Liver (tissue), 9 donors: ENCODE results near the gene B4GALT1. TPM values are rescaled to one million over a fixed set of nuclear protein-coding genes. Genes with fewer than 3 reads are reported as not detected.

Experiments
- DNase-seq: peaks from one replicate; pipeline ENCODE4 v3.0.0-alpha.2; 2017; ENCODE audit warnings: low spot score
- H3K27ac ChIP-seq, 2 donors: one replicate each; pipeline ENCODE4 v1.7.0; 2013; ENCODE audit warnings: inconsistent platforms in 2 of 2, low read length in 2 of 2, control low read depth in 1 of 2, low read depth in 1 of 2, mild to moderate bottlenecking in 1 of 2
- H3K27me3 ChIP-seq, 4 donors: one replicate each; pipeline versions ENCODE4 v1.6.1 to v1.7.0; 2013; ENCODE audit warnings: low read length in 3 of 4, inconsistent platforms in 1 of 4, mild to moderate bottlenecking in 1 of 4, moderate library complexity in 1 of 4; ENCODE audit not compliant: control insufficient read depth in 4 of 4, insufficient read depth in 4 of 4
- H3K36me3 ChIP-seq, 4 donors: one replicate each; pipeline versions ENCODE4 v1.6.1 to v1.7.0; 2013; ENCODE audit warnings: low read length in 3 of 4, mild to moderate bottlenecking in 3 of 4, low read depth in 1 of 4, moderate library complexity in 1 of 4; ENCODE audit not compliant: control insufficient read depth in 4 of 4, insufficient read depth in 3 of 4
- H3K4me1 ChIP-seq, 4 donors: one replicate each; pipeline versions ENCODE4 v1.6.1 to v1.7.0; 2013; ENCODE audit warnings: low read length in 3 of 4, mild to moderate bottlenecking in 3 of 4, moderate library complexity in 1 of 4; ENCODE audit not compliant: control insufficient read depth in 4 of 4, insufficient read depth in 4 of 4
- H3K4me3 ChIP-seq, 3 donors: one replicate each; pipeline versions ENCODE4 v1.6.1 to v1.7.0; 2013; ENCODE audit warnings: low read length in 3 of 3, control low read depth in 1 of 3, low read depth in 1 of 3, mild to moderate bottlenecking in 1 of 3
- H3K9ac ChIP-seq, 2 donors: one replicate each; pipeline ENCODE4 v1.7.0; 2013; ENCODE audit warnings: low read length in 2 of 2, mild to moderate bottlenecking in 2 of 2, moderate library complexity in 2 of 2, control low read depth in 1 of 2, low read depth in 1 of 2
- H3K9me3 ChIP-seq, 4 donors: one replicate each; pipeline versions ENCODE4 v1.6.1 to v1.7.0; 2013; ENCODE audit warnings: low read length in 3 of 4; ENCODE audit not compliant: control insufficient read depth in 4 of 4
- EGR1 ChIP-seq, 2 donors: IDR thresholded peaks; 2 replicates each; pipeline ENCODE4 v1.6.1; 2016 to 2018; ENCODE audit warnings: antibody characterized with exemption in 2 of 2, low read depth in 2 of 2
- FOXA1 ChIP-seq: IDR thresholded peaks from 2 replicates; pipeline ENCODE4 v1.6.1; 2016; ENCODE audit warnings: antibody characterized with exemption
- FOXA2 ChIP-seq: IDR thresholded peaks from 2 replicates; pipeline ENCODE4 v1.6.1; 2016; ENCODE audit warnings: antibody characterized with exemption
- GABPA ChIP-seq, 2 donors: IDR thresholded peaks in 1 of 2; conservative IDR thresholded peaks in 1 of 2; 2 replicates each; pipeline ENCODE4 v1.6.1; 2016; ENCODE audit warnings: antibody characterized with exemption in 2 of 2, mild to moderate bottlenecking in 1 of 2, moderate library complexity in 1 of 2
- HNF4A ChIP-seq, 2 donors: conservative IDR thresholded peaks; 2 replicates each; pipeline ENCODE4 v1.6.1; 2016; ENCODE audit warnings: antibody characterized with exemption in 2 of 2, mild to moderate bottlenecking in 2 of 2
- HNF4G ChIP-seq: IDR thresholded peaks from 2 replicates; pipeline ENCODE4 v1.6.1; 2016; ENCODE audit warnings: antibody characterized with exemption
- JUND ChIP-seq, 2 donors: IDR thresholded peaks; 2 replicates each; pipeline ENCODE4 v1.6.1; 2016; ENCODE audit warnings: antibody characterized with exemption in 2 of 2
- MAX ChIP-seq: IDR thresholded peaks from 2 replicates; pipeline ENCODE4 v1.6.1; 2016; ENCODE audit warnings: antibody characterized with exemption
- NR2F2 ChIP-seq: IDR thresholded peaks from 2 replicates; pipeline ENCODE4 v1.6.1; 2016; ENCODE audit warnings: antibody characterized with exemption
- RAD21 ChIP-seq, 2 donors: IDR thresholded peaks; 2 replicates each; pipeline ENCODE4 v1.6.1; 2016; ENCODE audit warnings: antibody characterized with exemption in 2 of 2, mild to moderate bottlenecking in 2 of 2
- REST ChIP-seq: IDR thresholded peaks from 2 replicates; pipeline ENCODE4 v1.6.1; 2016; ENCODE audit warnings: antibody characterized with exemption, mild to moderate bottlenecking
- RXRA ChIP-seq, 2 donors: IDR thresholded peaks; 2 replicates each; pipeline ENCODE4 v1.6.1; 2017 to 2018; ENCODE audit warnings: antibody characterized with exemption in 2 of 2, mild to moderate bottlenecking in 1 of 2
- SP1 ChIP-seq: IDR thresholded peaks from 2 replicates; pipeline ENCODE4 v1.6.1; 2018; ENCODE audit warnings: antibody characterized with exemption, mild to moderate bottlenecking
- TAF1 ChIP-seq: conservative IDR thresholded peaks from 2 replicates; pipeline ENCODE4 v1.6.1; 2016; ENCODE audit warnings: antibody characterized with exemption, mild to moderate bottlenecking
- YY1 ChIP-seq: IDR thresholded peaks from 2 replicates; pipeline ENCODE4 v1.6.1; 2016; ENCODE audit warnings: antibody characterized with exemption, mild to moderate bottlenecking
- WGBS: extraction: QIAGEN DNeasy Blood & Tissue Kit; methylation state at CpG from one replicate; pipeline ENCODE4 v1.1.7; 2013; 5-methylcytosine and 5-hydroxymethylcytosine counted together
- polyA plus RNA-seq, 2 donors: library from polyadenylated mRNA; stranded (reverse) in 1 of 2; unstranded in 1 of 2; fragments of 200-250 nt in 1 of 2; fragments of >200 nt in 1 of 2; fragmentation: Nextera tagmentation in 1 of 2; extraction: Ambion mirVana in 1 of 2; gene quantifications; one replicate each; pipeline versions ENCODE4 v1.2.1 to v1.2.3, GENCODE V29; 2013 to 2015
- total RNA-seq, 2 donors: library from RNA; depleted of rRNA; stranded (reverse); fragments of >200 nt; gene quantifications; one replicate each; pipeline ENCODE4 v1.2.3, GENCODE V29; 2014
- TF ChIP-seq, protein P1 (sequence below): IDR thresholded peaks from 2 replicates; pipeline ENCODE4 v1.6.1; 2016; ENCODE audit warnings: antibody characterized with exemption
- TF ChIP-seq, protein P2 (sequence below): IDR thresholded peaks from 2 replicates; pipeline ENCODE4 v1.6.1; 2016; ENCODE audit warnings: antibody characterized with exemption
- TF ChIP-seq, protein P3 (sequence below): fragments of 150-350 bp; IDR thresholded peaks from 2 replicates; pipeline ENCODE4 v1.5.1; 2017; ENCODE audit warnings: improper control_type of control experiment, low read depth, low read length; ENCODE audit not compliant: missing input control
- donor health status: healthy.
- donor health status: healthy.
- donor health status: healthy.
- donor health status: healthy.
- donor health status: healthy.

The B4GALT1 gene
- total and polyA plus RNA-seq, 4 donors, result 25.9 to 59.8 (median 42.7) TPM

- H3K36me3 ChIP-seq, result no peaks in the 10 kb centered on the region
- no peak overlapping the region for H3K9ac ChIP-seq
- no peak for DNase-seq
- no peak overlapping the region for H3K4me3 ChIP-seq
- WGBS, result 60% methylated on average over 6 of the region's 6 CpGs
- H3K9me3 ChIP-seq, result no peaks in the 10 kb centered on the region
- peaks cover 0 to 30% (median 24%) of the 10 kb centered on the region in 4 donors for H3K4me1 ChIP-seq
- TF ChIP-seq HNF4G (no peak), TAF1 (no peak), FOXA1 (no peak), NR2F2 (no peak), EGR1 (IDR thresholded peaks at IDR 0.05; ENCODE audit: low read depth in 2 of 2) (no peak)
- TF ChIP-seq, protein P1, sequence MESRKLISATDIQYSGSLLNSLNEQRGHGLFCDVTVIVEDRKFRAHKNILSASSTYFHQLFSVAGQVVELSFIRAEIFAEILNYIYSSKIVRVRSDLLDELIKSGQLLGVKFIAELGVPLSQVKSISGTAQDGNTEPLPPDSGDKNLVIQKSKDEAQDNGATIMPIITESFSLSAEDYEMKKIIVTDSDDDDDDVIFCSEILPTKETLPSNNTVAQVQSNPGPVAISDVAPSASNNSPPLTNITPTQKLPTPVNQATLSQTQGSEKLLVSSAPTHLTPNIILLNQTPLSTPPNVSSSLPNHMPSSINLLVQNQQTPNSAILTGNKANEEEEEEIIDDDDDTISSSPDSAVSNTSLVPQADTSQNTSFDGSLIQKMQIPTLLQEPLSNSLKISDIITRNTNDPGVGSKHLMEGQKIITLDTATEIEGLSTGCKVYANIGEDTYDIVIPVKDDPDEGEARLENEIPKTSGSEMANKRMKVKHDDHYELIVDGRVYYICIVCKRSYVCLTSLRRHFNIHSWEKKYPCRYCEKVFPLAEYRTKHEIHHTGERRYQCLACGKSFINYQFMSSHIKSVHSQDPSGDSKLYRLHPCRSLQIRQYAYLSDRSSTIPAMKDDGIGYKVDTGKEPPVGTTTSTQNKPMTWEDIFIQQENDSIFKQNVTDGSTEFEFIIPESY, result no peak
- TF ChIP-seq, protein P2, sequence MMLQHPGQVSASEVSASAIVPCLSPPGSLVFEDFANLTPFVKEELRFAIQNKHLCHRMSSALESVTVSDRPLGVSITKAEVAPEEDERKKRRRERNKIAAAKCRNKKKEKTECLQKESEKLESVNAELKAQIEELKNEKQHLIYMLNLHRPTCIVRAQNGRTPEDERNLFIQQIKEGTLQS, result no peak
- H3K27ac ChIP-seq, result no peak overlapping the region
- H3K27me3 ChIP-seq, result no peaks in the 10 kb centered on the region
These were observed 86.6 kb downstream of the B4GALT1 start for GRCh38 chr9:33080534-33080933.

DNA sequence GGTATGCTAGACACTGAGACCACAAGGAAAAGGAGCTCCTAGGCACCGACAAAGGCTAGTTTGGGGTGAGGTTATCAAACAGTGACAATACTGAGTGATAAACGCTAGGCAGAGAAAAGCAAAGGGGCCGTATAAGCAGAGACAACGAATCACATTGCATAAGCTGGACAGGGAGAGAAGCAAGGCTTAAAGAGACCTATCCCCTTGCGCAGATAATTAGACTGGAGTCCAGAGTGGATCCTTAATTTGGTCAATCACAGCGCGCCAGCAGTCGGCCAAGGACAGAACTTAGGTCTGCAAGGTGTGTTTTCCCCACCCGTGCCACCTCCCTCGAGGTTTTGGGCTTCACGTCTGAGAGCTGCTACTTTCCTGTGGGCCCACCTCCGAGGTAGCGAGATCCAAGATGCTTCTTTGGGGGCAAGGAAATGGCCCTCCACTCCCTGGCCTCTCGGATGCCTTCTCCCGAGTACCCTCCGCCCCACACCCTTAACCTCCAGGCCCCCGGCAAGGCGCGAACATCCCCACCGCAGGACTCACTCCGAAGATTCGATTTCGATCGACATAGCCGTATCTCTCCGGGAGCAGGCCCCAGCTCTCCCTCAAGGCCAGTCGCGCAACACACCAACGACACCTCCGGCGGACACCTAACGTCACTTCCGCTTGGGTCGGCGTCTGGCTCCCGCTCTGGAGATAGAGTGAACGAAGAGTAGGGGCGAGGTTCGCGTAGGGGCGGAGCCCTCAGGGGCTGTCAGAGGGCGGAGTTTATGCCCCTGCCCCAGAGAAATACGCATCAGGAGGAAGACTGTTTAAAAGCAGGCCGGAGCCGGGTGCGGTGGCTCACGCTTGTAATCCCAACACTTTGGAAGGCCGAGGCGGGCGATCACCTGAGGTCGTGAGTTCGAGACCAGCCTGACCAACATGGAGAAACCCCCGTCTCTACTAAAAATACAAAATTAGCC lies 90.8 kb downstream of the B4GALT1 start, which contains the start of gene SMU1:
Gene SMU1 (minus strand): TSS at position 629 of the 959 bp plus-strand sequence. CDS start 66 bp downstream, at position 563.
- peak within 1 kb of the TSS; percentile 66 to 98 (median 96) for H3K4me3 ChIP-seq
- H3K36me3 ChIP-seq, result peaks cover 7 to 22% (median 14%) of the 10 kb centered on the region in 4 donors
- H3K9ac ChIP-seq, result peak within 1 kb of the TSS; percentile 95 to 99
- no peaks in the 10 kb centered on the region for H3K27me3 ChIP-seq
- peak within 1 kb of the TSS; percentile 87 to 90 for H3K27ac ChIP-seq
- peak; percentile 93 for DNase-seq
- H3K9me3 ChIP-seq, result no peaks in the 10 kb centered on the region
- WGBS, result under 1% methylated on average over 53 of the region's 53 CpGs
- H3K4me1 ChIP-seq, result peaks cover 0 to 24% (median 12%) of the 10 kb centered on the region in 4 donors
- TF ChIP-seq, protein P1, result peak; percentile 86
- peak; percentile 84 for TF ChIP-seq SP1
- peak in 1 of 2 donors; percentile 15 for TF ChIP-seq JUND (IDR thresholded peaks at IDR 0.05)
- no peak for TF ChIP-seq FOXA2
- TF ChIP-seq GABPA (IDR thresholded peaks at IDR 0.05 in 1 of 2, conservative IDR thresholded peaks at IDR 0.05 in 1 of 2), result peak; percentile 91 to 99
- TF ChIP-seq NR2F2, result peak; percentile 59
- TF ChIP-seq REST, result peak; percentile 60
- TF ChIP-seq HNF4G, result peak; percentile 7
- peak; percentile 42 to 68 for TF ChIP-seq RAD21 (IDR thresholded peaks at IDR 0.05)
- peak; percentile 77 for TF ChIP-seq MAX
- TF ChIP-seq FOXA1, result no peak
- TF ChIP-seq, protein P3, sequence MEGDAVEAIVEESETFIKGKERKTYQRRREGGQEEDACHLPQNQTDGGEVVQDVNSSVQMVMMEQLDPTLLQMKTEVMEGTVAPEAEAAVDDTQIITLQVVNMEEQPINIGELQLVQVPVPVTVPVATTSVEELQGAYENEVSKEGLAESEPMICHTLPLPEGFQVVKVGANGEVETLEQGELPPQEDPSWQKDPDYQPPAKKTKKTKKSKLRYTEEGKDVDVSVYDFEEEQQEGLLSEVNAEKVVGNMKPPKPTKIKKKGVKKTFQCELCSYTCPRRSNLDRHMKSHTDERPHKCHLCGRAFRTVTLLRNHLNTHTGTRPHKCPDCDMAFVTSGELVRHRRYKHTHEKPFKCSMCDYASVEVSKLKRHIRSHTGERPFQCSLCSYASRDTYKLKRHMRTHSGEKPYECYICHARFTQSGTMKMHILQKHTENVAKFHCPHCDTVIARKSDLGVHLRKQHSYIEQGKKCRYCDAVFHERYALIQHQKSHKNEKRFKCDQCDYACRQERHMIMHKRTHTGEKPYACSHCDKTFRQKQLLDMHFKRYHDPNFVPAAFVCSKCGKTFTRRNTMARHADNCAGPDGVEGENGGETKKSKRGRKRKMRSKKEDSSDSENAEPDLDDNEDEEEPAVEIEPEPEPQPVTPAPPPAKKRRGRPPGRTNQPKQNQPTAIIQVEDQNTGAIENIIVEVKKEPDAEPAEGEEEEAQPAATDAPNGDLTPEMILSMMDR, result no peak
- peak; percentile 50 to 60 for TF ChIP-seq HNF4A (conservative IDR thresholded peaks at IDR 0.05)
- TF ChIP-seq YY1, result peak; percentile 71
- TF ChIP-seq, protein P2, result peak; percentile 20
- TF ChIP-seq RXRA (IDR thresholded peaks at IDR 0.05), result peak; percentile 41 to 58
- peak; percentile 79 for TF ChIP-seq TAF1
- peak in 1 of 2 donors; percentile 9 for TF ChIP-seq EGR1 (IDR thresholded peaks at IDR 0.05; ENCODE audit: low read depth in 2 of 2)
